GM18505 (cell line): ENCODE data around the gene RPN2.

Source experiments
- ATAC-seq: cut with Tn5 transposase; IDR thresholded peaks from one replicate; pipeline ENCODE4 v1.9.1; 2021; ENCODE audit not compliant: unreplicated experiment
- POLR2A ChIP-seq: IDR thresholded peaks from 4 replicates; pipeline ENCODE4 v1.6.1; 2011; ENCODE audit warnings: borderline replicate concordance; ENCODE audit not compliant: insufficient read depth, insufficient read length; ENCODE audit errors: extremely low read depth

Gene RPN2

GRCh38 chr20:37280403-37280802, 101.3 kb downstream of the RPN2 start:
- no peak for ATAC-seq

GRCh38 chr20:37282556-37282955, 103.4 kb downstream of the RPN2 start:
- ATAC-seq: no peak
- TF ChIP-seq POLR2A: no peak

More at GRCh38 chr20:37280403-37280802, 101.3 kb downstream of the RPN2 start:
- no peak for TF ChIP-seq POLR2A

- no peak for TF ChIP-seq POLR2A
- ATAC-seq: no peak
Observed at GRCh38 chr20:37283530-37284195, 104.5 kb downstream of the RPN2 start.

- no peak for ATAC-seq
- no peak for TF ChIP-seq POLR2A
Observed at GRCh38 chr20:37284691-37285161, 105.6 kb downstream of the RPN2 start.

- ATAC-seq: no peak
Observed at GRCh38 chr20:37285664-37286374, 106.7 kb downstream of the RPN2 start.

GRCh38 chr20:37288091-37288490, 109.0 kb downstream of the RPN2 start:
- ATAC-seq: no peak
- TF ChIP-seq POLR2A: no peak

More at GRCh38 chr20:37285664-37286374, 106.7 kb downstream of the RPN2 start:
- TF ChIP-seq POLR2A: no peak

- no peak for TF ChIP-seq POLR2A
- ATAC-seq: no peak
Observed at GRCh38 chr20:37290158-37290810, 111.2 kb downstream of the RPN2 start.
